Fibroblast of skin of right biceps (primary cell): Measurements from ENCODE around the gene SMAD6.
"Not testable (repeated sequence)": the region's sequence is repeated elsewhere in the genome, so short reads cannot be mapped to it uniquely, and the experiment has no call there.

Experiments used
- DNase-seq: peaks from one replicate; pipeline ENCODE4 v3.0.0-alpha.2; 2013

The SMAD6 gene

GRCh38 chr15:66677336-66677735, 24.7 kb upstream of the SMAD6 start:
- DNase-seq = no peak

- DNase-seq = no peak
Measured at GRCh38 chr15:66679061-66679656, 22.9 kb upstream of the SMAD6 start.

GRCh38 chr15:66679657-66680108, 22.4 kb upstream of the SMAD6 start:
- peak; percentile 60 for DNase-seq

GRCh38 chr15:66680502-66680901, 21.5 kb upstream of the SMAD6 start:
- DNase-seq = no peak

GRCh38 chr15:66681395-66681794, 20.6 kb upstream of the SMAD6 start:
- DNase-seq = no peak

- no peak for DNase-seq
Measured at GRCh38 chr15:66682246-66682645, 19.8 kb upstream of the SMAD6 start.

- peak; percentile 64 for DNase-seq
Measured at GRCh38 chr15:66682865-66683264, 19.2 kb upstream of the SMAD6 start.

GRCh38 chr15:66684136-66684681, 17.8 kb upstream of the SMAD6 start:
- no peak for DNase-seq

GRCh38 chr15:66685638-66686150, 16.3 kb upstream of the SMAD6 start:
- DNase-seq = no peak

- DNase-seq = not testable (repeated sequence)
Measured at GRCh38 chr15:66690912-66691311, 11.1 kb upstream of the SMAD6 start.

- no peak for DNase-seq
Measured at GRCh38 chr15:66691727-66692126, 10.3 kb upstream of the SMAD6 start.

- no peak for DNase-seq
Measured at GRCh38 chr15:66692391-66692790, 9.6 kb upstream of the SMAD6 start.

GRCh38 chr15:66692808-66693596, 9.0 kb upstream of the SMAD6 start:
- DNase-seq = no peak

- DNase-seq = no peak
Measured at GRCh38 chr15:66696770-66697169, 5.3 kb upstream of the SMAD6 start.

- DNase-seq = peak; percentile 76
Measured at GRCh38 chr15:66698318-66698961, 3.6 kb upstream of the SMAD6 start.

- DNase-seq = no peak
Measured at GRCh38 chr15:66698971-66699370, 3.1 kb upstream of the SMAD6 start.

- no peak for DNase-seq
Measured at GRCh38 chr15:66700412-66700801, 1.6 kb upstream of the SMAD6 start.

- DNase-seq = peak; percentile 98
Measured at GRCh38 chr15:66700802-66701421, 1.1 kb upstream of the SMAD6 start.

GRCh38 chr15:66701422-66702034, 508 bp upstream of the SMAD6 start:
- DNase-seq = no peak

GRCh38 chr15:66702787-66703539, 927 bp downstream of the SMAD6 start:
- DNase-seq = peak; percentile 27

GRCh38 chr15:66703540-66703941, 1.5 kb downstream of the SMAD6 start:
- DNase-seq = peak; percentile 33
